Measurements from ENCODE around the gene PIP5K1B. TPM values are rescaled to one million over a fixed set of nuclear protein-coding genes. Genes with fewer than 3 reads are reported as not detected.
"Not testable (repeated sequence)": the region's sequence is repeated elsewhere in the genome, so short reads cannot be mapped to it uniquely, and the experiment has no call there.

Gene PIP5K1B
- total RNA-seq, 1 experiment from 2014 or later, result 1.1 TPM

DNA sequence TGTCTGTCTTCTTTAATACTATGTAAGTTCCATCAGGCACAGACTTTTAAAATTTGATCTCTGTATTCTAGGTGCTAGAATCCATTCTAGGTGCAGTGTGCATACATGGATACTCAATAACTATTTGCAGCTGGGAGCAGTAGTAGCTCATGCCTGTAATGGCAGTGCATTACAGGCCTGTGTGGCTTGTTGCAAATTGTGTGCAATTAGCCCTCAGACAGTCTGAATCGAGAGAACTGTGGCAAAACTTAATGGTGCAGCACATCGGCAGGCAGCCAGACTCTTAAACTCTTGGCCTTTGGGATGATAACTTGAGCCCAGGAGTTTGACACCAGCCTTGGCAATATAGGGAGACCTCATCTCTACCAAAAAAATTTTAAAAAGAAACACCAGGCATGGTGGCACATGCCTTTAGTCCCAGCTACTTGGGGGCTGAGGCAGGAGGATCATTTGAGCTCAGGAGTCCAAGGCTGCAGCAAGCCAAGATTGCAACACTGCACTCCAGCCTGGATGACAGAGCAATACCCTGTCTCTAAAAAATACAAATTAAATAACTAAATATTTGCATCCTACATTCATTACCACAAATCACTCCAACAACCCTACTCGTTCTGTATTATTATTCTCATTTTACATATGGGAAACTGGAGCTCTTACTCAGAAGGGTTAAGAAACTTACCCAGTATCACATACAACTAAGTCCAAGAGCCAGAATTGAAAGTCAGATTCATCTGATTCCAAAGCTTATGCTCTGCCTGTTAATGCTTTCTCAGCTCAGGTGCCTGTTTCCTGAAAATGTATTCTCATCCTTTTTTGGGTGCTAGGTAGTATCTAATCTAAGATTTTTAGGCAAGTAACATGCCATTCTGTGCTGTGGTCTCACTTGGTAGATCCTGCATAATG, 278.7 kb downstream of the PIP5K1B start:
- no peak for DNase-seq (ENCODE audit: low spot score)

DNA sequence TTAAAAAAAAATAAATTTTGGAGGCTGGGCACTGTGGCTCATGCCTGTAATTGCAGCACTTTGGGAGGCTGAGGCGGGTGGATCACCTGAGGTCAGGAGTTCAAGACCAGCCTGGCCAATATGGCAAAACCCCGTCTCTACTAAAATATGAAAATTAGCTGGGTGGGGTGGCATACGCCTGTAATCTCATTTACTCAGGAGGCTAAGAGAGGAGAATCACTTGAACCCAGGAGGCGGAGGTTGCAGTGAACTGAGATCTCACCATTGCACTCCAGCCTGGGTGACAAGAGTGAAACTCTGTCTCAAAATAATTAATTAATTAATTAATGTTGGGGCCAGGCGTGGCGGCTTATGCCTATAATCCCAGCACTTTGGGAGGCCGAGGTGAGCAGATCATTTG, 281.9 kb downstream of the PIP5K1B start:
- DNase-seq (ENCODE audit: low spot score), result not testable (repeated sequence)

- DNase-seq (ENCODE audit: low spot score), result no peak
Observed at GRCh38 chr9:68991457-68991856, 286.4 kb downstream of the PIP5K1B start.

- no peak for DNase-seq (ENCODE audit: low spot score)
Observed at GRCh38 chr9:68995776-68996175, 290.7 kb downstream of the PIP5K1B start.

DNA sequence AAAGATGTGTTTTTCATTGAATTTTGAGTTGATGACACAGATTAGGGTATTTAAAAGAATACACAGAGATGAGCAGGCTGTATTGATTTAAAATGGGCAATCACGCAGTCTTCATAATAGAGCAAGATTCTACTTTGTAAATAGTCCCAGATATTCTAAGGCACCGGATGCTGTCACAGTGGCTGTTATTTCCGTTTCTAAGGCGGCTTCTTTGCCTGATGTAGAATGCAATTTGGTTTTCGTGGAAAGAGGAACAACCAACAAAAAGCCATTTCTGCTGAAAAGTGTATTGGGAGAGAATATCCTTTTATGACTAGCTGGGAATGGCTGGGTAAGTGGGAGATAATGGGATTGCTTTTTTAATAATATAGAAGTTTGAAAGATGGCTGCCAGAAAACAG, 291.4 kb downstream of the PIP5K1B start:
- DNase-seq (ENCODE audit: low spot score), result no peak

DNA sequence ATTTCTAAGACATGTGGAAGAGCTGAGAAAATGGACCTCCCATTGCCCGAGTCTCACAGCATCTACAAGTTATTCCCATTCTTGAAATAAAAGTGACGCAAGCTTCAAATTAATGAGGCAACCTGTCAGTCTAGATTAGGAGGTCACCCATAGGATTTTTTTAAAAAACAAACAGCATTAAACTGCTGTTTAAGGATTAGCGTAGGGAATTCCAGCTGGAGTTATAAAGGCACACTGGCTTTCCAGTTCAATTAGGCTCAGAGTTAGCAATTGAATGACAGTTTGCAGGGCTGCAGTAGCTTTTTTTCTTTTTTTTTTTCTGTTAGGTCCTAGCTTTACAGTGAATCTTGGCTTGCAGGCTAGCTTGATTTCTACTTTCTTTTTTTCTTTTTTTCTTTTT, 292.6 kb downstream of the PIP5K1B start:
- no peak for DNase-seq (ENCODE audit: low spot score)

DNA sequence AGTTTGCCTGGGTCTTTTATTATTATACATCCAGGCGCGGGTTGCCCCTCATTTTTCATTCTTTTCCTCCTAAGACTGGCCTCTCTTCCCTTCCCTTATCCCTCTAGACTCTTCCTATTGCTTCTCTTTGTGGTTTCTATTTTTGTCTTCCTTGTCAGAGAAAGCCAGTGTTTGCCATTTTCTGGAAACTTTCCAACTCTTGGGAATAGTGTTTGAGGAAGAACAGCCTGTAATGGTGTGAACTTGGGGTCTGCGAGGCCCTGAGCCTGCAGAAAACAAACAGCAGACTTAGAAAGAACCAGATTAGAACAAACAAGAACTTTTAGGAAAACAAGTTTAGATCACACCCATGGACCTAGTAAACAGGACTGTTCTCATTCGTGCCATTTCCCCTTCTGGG, 293.3 kb downstream of the PIP5K1B start:
- DNase-seq (ENCODE audit: low spot score), result no peak

DNA sequence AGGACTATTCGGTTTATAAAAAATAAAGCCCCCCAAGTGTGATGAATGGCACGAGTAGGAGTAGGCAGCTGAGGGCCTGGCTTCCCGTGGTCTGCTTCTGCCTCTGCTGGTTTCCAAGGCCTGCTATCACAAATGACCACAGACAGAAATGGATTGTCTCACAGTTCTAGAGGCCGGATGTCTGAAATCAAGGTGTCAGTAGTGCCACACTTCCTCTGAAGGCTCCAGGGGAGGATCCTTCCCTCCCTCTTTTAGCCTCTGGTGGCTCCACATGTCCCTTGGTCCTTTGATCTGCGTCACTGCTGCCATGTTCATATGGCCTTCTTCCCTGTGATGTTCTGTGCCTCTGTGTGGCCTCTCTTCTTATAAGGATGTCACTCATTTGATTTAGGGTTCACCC, 293.8 kb downstream of the PIP5K1B start:
- no peak for DNase-seq (ENCODE audit: low spot score)

- DNase-seq (ENCODE audit: low spot score), result peak; percentile 83
Observed at GRCh38 chr9:68999393-69000105, 294.5 kb downstream of the PIP5K1B start.

- no peak for DNase-seq (ENCODE audit: low spot score)
Observed at GRCh38 chr9:69001921-69002320, 296.9 kb downstream of the PIP5K1B start.

GRCh38 chr9:69003051-69003450, 298.0 kb downstream of the PIP5K1B start:
- DNase-seq (ENCODE audit: low spot score), result no peak

GRCh38 chr9:69004836-69005235, 299.8 kb downstream of the PIP5K1B start:
- no peak for DNase-seq (ENCODE audit: low spot score)

GRCh38 chr9:69009708-69010107, 304.7 kb downstream of the PIP5K1B start:
- no peak for DNase-seq (ENCODE audit: low spot score)

DNA sequence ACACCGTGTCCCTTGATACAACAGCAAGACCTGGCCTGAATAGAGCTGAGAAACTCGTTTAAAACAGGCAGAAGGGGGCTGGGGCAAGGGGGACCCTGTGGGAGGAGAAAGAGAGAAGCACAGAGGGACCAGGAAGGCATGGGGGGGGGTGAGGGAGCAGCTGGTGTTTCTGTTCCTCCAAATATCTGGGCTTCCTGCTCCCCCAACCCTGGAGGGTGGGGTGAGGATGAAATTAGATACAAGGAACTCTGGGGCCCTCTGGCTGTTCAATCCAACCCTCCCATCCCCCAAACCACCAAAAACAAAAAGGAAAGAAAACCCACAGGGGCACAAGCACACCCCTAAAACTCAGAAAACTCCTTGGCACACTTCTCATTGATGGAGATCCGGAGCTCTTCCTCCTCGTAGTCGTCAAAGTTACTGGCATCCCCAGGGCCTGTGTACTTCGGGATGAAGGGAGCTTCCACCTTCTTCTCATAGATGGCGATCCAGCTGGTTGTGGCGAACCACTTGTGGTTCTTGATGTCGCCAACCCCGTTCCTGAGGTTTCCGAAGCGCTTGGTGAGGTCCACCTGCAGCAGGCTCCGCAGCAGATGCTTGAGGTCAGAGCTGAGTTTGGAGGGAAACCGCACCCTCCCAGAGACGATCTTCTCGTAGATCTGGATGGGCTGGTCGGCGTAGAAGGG, 307.8 kb downstream of the PIP5K1B start:
- DNase-seq (ENCODE audit: low spot score), result no peak

GRCh38 chr9:69013382-69013727, 308.3 kb downstream of the PIP5K1B start:
- no peak for DNase-seq (ENCODE audit: low spot score)

DNA sequence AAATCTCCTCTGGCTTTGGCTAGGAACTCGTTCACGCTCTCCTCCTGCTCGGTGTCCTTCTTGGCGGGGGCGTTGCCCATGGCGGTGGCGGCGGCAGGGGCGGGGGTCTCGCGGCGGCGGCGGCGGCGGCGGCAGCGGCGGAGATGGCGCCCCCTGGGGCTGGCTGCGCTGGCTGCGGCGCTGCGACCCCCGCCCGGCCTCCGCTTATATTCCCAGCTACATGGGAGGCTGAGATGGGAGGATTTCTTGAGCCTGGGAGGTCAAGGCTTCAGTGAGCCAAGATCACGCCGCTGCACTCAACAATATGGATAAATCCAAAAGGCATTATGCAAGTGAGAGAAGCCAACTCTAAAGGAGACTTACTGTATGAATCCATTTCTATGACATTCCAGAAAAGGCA, 309.0 kb downstream of the PIP5K1B start, which contains the start of gene PRKACG:
Gene PRKACG, minus strand, starts transcription at position 101 of the 400 bp plus-strand sequence. Its CDS starts 21 bp downstream, at position 80.
- no peak for DNase-seq (ENCODE audit: low spot score)

DNA sequence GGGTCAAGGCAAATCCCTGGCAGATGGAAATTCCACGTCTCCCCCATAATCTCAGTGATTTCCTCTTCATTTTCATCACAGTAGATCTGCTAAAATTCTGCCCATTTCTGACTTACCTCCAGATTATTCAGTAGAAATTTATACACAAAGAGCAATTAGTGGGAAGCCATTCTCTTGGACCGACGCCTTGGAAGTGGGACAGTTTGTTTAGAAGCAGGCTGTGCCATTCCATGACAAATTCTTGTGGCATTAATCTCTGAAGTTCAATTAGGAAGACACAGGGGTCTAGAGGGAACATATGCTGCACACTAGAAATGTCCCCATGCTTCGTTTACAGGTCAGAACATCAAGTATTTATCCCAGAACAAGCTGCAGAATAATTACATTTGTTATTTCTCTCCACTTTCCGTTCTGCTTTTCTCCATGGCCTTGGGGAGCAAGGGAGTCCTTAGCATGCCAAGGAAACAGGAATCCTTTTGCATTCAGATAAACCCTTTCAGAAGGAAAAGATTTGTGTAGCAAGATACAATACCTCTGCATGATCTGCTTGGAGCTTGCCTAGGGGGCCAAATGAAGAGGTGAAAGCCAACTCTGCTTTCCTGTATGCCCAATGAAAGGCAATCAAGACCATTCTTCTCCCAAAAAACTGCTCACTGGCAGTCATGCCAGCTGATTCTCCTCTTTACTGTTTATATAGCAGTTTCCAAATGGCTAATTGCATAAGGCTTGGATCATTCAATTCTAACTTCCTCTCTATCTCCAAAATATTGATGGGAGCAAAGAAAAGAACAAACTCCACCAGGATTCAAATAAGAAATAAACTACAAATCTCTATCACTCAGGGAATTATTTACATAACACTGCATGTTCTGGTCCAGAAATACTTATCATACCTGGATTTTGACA, 311.4 kb downstream of the PIP5K1B start:
- DNase-seq (ENCODE audit: low spot score), result no peak

DNA sequence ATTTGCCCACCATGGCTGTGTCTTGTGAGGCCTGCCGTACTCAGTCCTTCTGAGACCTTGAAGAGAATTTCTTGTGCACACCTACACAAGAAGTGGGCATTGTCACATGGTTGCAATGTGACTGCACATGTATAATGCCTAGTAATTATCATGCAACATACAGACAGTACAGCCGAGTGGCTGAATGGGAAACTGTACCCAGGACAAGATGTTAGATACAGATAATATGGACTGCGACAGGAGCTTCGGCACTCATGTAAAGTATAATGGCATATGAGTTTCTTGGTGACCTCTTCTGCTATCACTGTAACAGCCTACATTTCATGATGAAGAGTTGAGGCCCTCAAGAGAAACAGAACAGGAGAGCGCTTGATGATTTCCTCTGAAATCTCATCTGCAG, 313.7 kb downstream of the PIP5K1B start:
- DNase-seq (ENCODE audit: low spot score), result no peak

DNA sequence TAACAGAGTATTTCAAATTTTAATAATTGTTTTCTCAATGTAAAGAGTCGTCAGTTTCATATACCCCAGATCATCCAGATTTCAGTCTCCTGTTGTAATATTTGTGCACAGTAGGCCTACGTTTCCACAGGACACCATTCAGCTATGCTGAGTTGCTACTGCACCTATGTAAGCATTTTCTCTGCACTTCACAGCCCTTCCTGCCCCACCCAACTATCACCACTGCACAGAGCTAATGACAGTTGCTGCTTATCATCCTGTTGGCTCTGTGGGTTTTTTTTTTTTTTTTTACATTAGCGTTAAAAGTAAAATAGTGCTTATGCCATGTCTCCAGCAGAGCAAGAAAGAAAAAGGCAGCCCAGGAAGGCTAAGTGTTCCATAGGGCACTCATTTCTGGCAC, 314.8 kb downstream of the PIP5K1B start:
- DNase-seq (ENCODE audit: low spot score), result no peak

- DNase-seq (ENCODE audit: low spot score), result no peak
Observed at GRCh38 chr9:69020301-69021145, 315.5 kb downstream of the PIP5K1B start.

Measured in HT-29 (cell line).